ENCODE results near the gene SDC4. TPM values are rescaled to one million over a fixed set of nuclear protein-coding genes. Genes with fewer than 3 reads are reported as not detected.
A peak's percentile ranks its signal among the peaks of the same experiment; 100 is the strongest.
"Not testable (repeated sequence)": the region's sequence is repeated elsewhere in the genome, so short reads cannot be mapped to it uniquely, and the experiment has no call there.

Gene SDC4
- total and polyA plus RNA-seq, 4 donors: 19.2 to 114 (median 50.9) TPM

DNA sequence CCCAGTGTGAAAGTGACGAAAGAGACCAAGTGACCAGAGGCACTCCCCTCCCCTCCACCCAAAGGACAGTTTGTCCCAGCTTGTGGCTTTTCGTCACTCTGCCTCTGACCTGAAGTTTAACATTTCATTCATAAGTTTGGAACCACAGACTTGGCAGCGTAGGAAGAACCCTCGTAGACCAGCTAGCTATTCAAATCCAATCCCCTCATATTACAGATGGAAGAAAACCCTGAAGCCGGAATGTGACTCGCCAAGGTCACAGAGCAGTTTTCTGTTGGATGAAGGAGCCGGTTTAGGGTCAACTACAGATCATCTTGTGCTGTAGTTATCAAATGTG lies 10.8 kb upstream of the SDC4 start:
- H3K9me3 ChIP-seq (ENCODE audit: control insufficient read depth, low read length): no peaks in the 10 kb centered on the region
- no peaks in the 10 kb centered on the region for H3K27me3 ChIP-seq (ENCODE audit: control insufficient read depth in 1 of 2, insufficient read depth in 2 of 2, low read length in 1 of 2)
- ATAC-seq (ENCODE audit: low FRiP score) (no peak), DNase-seq (no peak)
- no peaks in the 10 kb centered on the region for H3K36me3 ChIP-seq (ENCODE audit: control insufficient read depth in 1 of 2, insufficient read depth in 2 of 2, low read length in 1 of 2)
- H3K4me3 ChIP-seq (ENCODE audit: low read length in 2 of 2): no peak overlapping the region
- H3K4me1 ChIP-seq (ENCODE audit: control insufficient read depth in 1 of 2, insufficient read depth in 2 of 2, low read length in 2 of 2): peaks cover 0 to 2% of the 10 kb centered on the region in 2 donors
- WGBS, 2 donors: 39 to 41% methylated on average over 7 of the region's 7 CpGs
- peak overlapping the region; percentile 50 to 89 for H3K27ac ChIP-seq (ENCODE audit: low read depth in 1 of 2, low read length in 2 of 2)
- intact Hi-C loops (cut with DNase I): loop anchor here (5.0 kb wide), 2 partner anchors 37 to 613 kb away; partner anchors contain the start of gene ZNF335 (in 1 of the 2)

DNA sequence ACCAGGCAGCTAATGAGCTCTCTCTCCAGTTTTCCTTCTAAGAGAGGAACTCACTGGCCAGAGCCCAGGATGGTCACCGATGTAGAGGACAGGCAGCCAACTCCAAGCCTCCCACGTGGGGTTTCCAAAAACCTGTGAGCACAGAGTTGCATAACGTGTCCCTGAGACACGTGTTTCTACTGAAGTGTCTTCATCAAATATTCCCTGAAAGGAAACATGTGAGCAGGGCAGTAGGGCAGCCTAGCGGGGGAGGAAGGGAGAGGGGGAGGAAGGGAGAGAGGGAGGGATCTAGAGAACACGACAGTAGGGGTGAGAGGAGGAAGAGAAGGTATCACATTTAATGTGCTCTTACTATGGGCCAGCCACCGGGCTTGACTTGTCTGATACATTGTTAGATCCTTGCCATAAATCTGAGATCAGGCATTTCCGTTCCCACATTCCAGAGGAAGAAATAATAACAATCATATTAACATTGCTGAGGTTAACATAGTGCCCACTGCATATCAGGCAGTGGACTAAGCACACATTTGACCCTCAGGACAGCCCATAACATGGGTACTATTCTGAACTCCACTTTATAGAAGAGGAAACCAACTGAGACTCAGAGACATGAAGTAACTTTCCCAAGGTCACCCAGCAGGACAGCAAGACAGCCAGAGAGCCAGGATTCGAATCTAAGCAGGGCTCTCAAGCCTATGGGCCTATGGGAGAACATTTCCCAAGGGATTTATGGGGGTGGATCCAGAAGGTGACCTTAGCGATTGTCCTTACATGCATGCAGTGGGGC lies 10.3 kb upstream of the SDC4 start:
- 7 to 10% methylated on average over 10 of the region's 10 CpGs for WGBS, 2 donors
- intact Hi-C loops (cut with DNase I): loop anchor here (5.0 kb wide), 2 partner anchors 36 to 614 kb away; partner anchors contain the start of gene ZNF335 (in 1 of the 2)
- H3K36me3 ChIP-seq (ENCODE audit: control insufficient read depth in 1 of 2, insufficient read depth in 2 of 2, low read length in 1 of 2): no peaks in the 10 kb centered on the region
- peak; percentile 23 for ATAC-seq (ENCODE audit: low FRiP score)
- DNase-seq: peak; percentile 86 to 88
- no peaks in the 10 kb centered on the region for H3K27me3 ChIP-seq (ENCODE audit: control insufficient read depth in 1 of 2, insufficient read depth in 2 of 2, low read length in 1 of 2)
- H3K9me3 ChIP-seq (ENCODE audit: control insufficient read depth, low read length): no peaks in the 10 kb centered on the region
- peak overlapping the region; percentile 31 to 89 for H3K27ac ChIP-seq (ENCODE audit: low read depth in 1 of 2, low read length in 2 of 2)
- H3K4me3 ChIP-seq (ENCODE audit: low read length in 2 of 2): no peak overlapping the region
- H3K4me1 ChIP-seq (ENCODE audit: control insufficient read depth in 1 of 2, insufficient read depth in 2 of 2, low read length in 2 of 2): peaks cover 0 to 2% of the 10 kb centered on the region in 2 donors

DNA sequence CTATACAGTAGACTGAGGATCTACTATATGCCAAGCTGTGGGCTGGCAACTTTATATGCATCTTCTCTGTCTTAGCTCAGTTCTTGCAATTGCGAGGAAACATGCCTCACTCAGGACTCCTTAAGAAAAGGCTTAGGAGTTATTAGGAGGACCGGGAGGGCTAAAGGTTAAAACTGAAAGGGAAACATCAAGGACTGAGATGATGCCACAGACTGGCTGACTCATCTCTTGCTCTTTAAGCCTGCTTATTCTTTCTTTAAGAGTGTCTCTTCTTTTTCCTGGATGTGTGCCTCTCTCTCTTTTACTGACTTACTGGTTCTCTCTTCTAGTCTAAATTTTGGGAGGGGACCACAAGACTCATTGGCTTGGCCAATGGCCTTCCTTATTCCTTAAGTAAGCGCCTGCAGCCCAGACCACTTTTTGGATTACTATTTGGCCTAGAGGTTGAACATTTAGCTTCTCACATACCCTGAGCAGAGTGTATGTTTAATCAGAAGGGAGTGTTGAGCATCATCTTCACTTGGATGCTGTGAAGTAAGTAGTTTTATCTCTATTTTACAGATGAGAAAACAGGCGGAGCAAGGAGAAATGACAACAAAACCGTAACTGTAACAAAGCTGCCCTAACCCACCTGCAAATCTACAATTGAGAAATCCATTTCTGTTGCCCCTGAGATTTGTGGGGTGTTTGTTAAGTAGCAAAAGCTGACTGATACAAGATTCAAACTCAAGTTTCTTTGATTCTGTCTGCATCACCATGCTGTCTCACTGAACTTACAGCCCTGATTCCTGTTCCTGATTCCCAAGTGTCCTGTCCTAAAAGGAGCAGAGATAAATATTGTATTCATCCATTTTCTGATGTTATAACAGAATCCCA lies 7.2 kb upstream of the SDC4 start:
- ATAC-seq (ENCODE audit: low FRiP score): no peak

DNA sequence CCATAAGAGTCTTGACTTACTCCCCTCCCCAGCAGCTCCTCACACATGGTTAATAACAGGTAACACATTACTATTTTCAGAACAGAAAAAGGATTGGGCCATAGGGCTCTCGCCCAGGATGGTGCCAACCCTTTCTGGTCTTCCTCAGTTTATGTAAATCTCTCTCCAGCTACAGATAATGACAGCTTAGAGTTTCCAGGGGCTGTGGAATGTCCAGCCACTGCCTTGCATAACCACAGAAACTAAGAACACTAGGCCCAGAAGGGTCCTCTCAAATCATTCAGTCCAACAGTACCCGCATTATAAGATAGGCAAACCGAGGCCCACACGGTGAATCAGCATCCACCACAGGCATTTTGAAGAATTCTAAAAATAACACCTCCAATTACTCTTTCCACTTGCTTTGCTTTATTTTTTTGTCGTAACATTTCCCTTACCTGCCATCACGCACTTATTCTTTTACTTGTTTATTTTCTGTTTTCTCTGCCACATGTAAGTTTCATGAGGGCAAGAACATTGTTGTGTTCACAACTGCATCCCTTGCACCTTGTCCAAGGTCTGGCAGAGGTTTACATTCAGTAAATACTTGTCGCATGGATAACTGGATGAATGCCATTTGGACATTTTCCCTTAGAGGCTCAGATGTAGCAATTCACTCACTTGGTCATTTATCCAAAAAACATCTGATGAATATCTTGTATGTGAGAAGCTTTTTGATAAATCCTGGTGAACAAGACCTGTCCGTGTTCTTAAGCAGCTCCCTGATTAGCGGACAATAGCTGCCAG lies 6.4 kb upstream of the SDC4 start:
- ATAC-seq (ENCODE audit: low FRiP score): no peak
- 76 to 82% methylated on average over 9 of the region's 9 CpGs for WGBS, 2 donors
- intact Hi-C loops (cut with DNase I): loop anchor here (5.0 kb wide), 2 partner anchors 32 to 618 kb away; partner anchors contain the start of gene ZNF335 (in 1 of the 2)
- H3K9me3 ChIP-seq (ENCODE audit: control insufficient read depth, low read length): no peaks in the 10 kb centered on the region
- H3K27ac ChIP-seq (ENCODE audit: low read depth in 1 of 2, low read length in 2 of 2): no peak overlapping the region
- DNase-seq: no peak
- no peaks in the 10 kb centered on the region for H3K36me3 ChIP-seq (ENCODE audit: control insufficient read depth in 1 of 2, insufficient read depth in 2 of 2, low read length in 1 of 2)
- H3K4me1 ChIP-seq (ENCODE audit: control insufficient read depth in 1 of 2, insufficient read depth in 2 of 2, low read length in 2 of 2): peaks cover 0 to 2% of the 10 kb centered on the region in 2 donors
- H3K27me3 ChIP-seq (ENCODE audit: control insufficient read depth in 1 of 2, insufficient read depth in 2 of 2, low read length in 1 of 2): no peaks in the 10 kb centered on the region
- no peak overlapping the region for H3K4me3 ChIP-seq (ENCODE audit: low read length in 2 of 2)

More for the DNA sequence above, 7.2 kb upstream of the SDC4 start:
- no peaks in the 10 kb centered on the region for H3K27me3 ChIP-seq (ENCODE audit: control insufficient read depth in 1 of 2, insufficient read depth in 2 of 2, low read length in 1 of 2)
- H3K27ac ChIP-seq (ENCODE audit: low read depth in 1 of 2, low read length in 2 of 2): no peak overlapping the region
- peaks cover 0 to 2% of the 10 kb centered on the region in 2 donors for H3K4me1 ChIP-seq (ENCODE audit: control insufficient read depth in 1 of 2, insufficient read depth in 2 of 2, low read length in 2 of 2)
- no peaks in the 10 kb centered on the region for H3K36me3 ChIP-seq (ENCODE audit: control insufficient read depth in 1 of 2, insufficient read depth in 2 of 2, low read length in 1 of 2)
- H3K9me3 ChIP-seq (ENCODE audit: control insufficient read depth, low read length): no peaks in the 10 kb centered on the region
- no peak overlapping the region for H3K4me3 ChIP-seq (ENCODE audit: low read length in 2 of 2)
- 71 to 91% methylated on average over 5 of the region's 5 CpGs for WGBS, 2 donors
- intact Hi-C loops (cut with DNase I): loop anchor here (5.0 kb wide), 2 partner anchors 33 to 617 kb away; partner anchors contain the start of gene ZNF335 (in 1 of the 2)
- DNase-seq: no peak

DNA sequence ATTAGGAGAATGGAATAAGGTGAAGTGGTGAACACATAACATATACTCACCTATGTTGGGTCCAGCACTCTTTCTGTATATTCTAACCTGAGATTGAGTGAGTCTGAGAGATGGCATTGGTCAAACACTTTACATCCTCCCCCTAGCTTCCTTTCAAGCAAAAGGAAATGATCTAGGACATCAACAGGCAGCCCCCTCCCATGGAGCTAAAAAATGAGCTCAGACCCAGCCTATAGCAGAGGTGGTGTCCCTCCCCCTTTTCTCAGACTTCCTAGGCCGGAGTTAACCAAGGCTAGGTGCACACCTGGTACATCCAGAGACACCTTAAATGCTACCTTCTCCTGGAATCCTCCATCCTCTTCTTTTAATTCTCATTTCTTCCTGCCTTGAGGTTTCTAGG lies 5.5 kb upstream of the SDC4 start:
- Histone ChIP-seq H3K36me3 (ENCODE audit: control insufficient read depth in 1 of 2, insufficient read depth in 2 of 2, low read length in 1 of 2) (no peaks in the 10 kb centered on the region), H3K4me1 (ENCODE audit: control insufficient read depth in 1 of 2, insufficient read depth in 2 of 2, low read length in 2 of 2) (no peaks in the 10 kb centered on the region), H3K9me3 (ENCODE audit: control insufficient read depth, low read length) (no peaks in the 10 kb centered on the region), H3K27ac (ENCODE audit: low read depth in 1 of 2, low read length in 2 of 2) (no peak overlapping the region), H3K27me3 (ENCODE audit: control insufficient read depth in 1 of 2, insufficient read depth in 2 of 2, low read length in 1 of 2) (no peaks in the 10 kb centered on the region), H3K4me3 (ENCODE audit: low read length in 2 of 2) (no peak overlapping the region)
- DNase-seq (no peak), ATAC-seq (ENCODE audit: low FRiP score) (no peak)
- intact Hi-C loops (cut with DNase I): no loop called here
- 89 to 90% methylated on average over 1 of the region's 1 CpG for WGBS, 2 donors

DNA sequence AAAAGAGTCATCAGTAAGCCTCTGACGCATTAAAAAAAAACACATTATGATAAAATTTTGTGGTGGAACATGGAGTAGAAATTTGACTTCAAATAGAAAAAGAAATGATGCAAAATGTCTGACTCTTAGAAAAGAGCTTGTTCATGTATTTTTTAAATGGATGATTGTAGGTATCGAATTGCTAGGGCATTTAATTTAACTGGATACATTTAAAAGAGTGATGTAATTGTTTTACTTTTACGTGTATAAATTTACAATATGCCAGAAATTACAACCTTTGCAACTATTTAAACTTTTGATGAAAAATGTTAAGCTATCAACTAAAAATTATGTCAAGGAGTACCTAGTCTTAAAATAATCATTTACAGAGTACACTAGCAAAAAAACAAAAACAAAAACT lies 4.5 kb upstream of the SDC4 start:
- H3K27me3 ChIP-seq (ENCODE audit: control insufficient read depth in 1 of 2, insufficient read depth in 2 of 2, low read length in 1 of 2): peaks cover 0 to 2% of the 10 kb centered on the region in 2 donors
- 70 to 77% methylated on average over 3 of the region's 3 CpGs for WGBS, 2 donors
- intact Hi-C loops (cut with DNase I): no loop called here
- H3K9me3 ChIP-seq (ENCODE audit: control insufficient read depth, low read length): no peaks in the 10 kb centered on the region
- H3K4me1 ChIP-seq (ENCODE audit: control insufficient read depth in 1 of 2, insufficient read depth in 2 of 2, low read length in 2 of 2): no peaks in the 10 kb centered on the region
- ATAC-seq (ENCODE audit: low FRiP score): no peak
- H3K4me3 ChIP-seq (ENCODE audit: low read length in 2 of 2): no peak overlapping the region
- H3K36me3 ChIP-seq (ENCODE audit: control insufficient read depth in 1 of 2, insufficient read depth in 2 of 2, low read length in 1 of 2): no peaks in the 10 kb centered on the region
- no peak for DNase-seq
- H3K27ac ChIP-seq (ENCODE audit: low read depth in 1 of 2, low read length in 2 of 2): no peak overlapping the region

DNA sequence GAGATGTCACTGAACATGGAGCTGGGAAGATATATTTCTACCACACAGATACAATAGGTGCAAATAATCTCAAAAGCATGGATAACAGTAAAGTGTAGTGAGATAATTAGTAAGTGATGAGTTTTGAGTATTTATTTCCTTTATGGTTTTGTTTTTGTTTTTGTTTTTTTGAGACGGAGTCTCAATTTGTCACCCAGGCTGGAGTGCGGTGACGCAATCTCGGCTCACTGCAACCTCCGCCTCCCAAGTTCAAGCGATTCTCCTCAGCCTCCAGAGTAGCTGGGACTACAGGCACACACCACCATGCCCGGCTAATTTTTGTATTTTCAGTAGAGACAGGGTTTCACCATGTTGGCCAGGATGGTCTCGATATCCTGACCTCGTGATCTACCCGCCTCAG lies 2.6 kb upstream of the SDC4 start:
- DNase-seq; intact Hi-C loops (cut with DNase I); H3K4me1 ChIP-seq (ENCODE audit: control insufficient read depth in 1 of 2, insufficient read depth in 2 of 2, low read length in 2 of 2): not testable (repeated sequence)

DNA sequence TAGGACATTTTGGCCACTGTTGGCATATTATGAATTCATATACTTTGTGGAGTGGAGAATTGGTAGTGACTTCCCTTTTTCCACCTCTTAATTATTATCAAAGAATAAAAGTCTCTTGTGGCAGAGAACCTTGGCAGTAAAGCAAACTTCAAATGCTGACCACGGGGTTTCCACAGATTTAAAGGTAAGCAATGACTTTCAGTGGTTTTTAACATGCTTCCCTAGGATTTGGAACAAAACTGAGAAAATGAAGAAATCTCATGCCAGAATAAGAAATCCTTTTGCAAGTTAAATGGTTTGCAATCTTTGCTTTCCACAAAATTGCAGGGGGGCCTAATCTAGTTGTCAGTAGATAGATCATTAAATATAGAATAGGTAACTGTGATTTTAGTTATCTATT lies 2.0 kb upstream of the SDC4 start:
- intact Hi-C loops (cut with DNase I): no loop called here
- Histone ChIP-seq H3K4me3 (ENCODE audit: low read length in 2 of 2) (no peak overlapping the region), H3K36me3 (ENCODE audit: control insufficient read depth in 1 of 2, insufficient read depth in 2 of 2, low read length in 1 of 2) (no peaks in the 10 kb centered on the region), H3K27ac (ENCODE audit: low read depth in 1 of 2, low read length in 2 of 2) (no peak overlapping the region), H3K9me3 (ENCODE audit: control insufficient read depth, low read length) (no peaks in the 10 kb centered on the region), H3K27me3 (ENCODE audit: control insufficient read depth in 1 of 2, insufficient read depth in 2 of 2, low read length in 1 of 2) (peaks cover 0 to 2% of the 10 kb centered on the region in 2 donors), H3K4me1 (ENCODE audit: control insufficient read depth in 1 of 2, insufficient read depth in 2 of 2, low read length in 2 of 2) (no peaks in the 10 kb centered on the region)
- DNase-seq: no peak
- no peak for ATAC-seq (ENCODE audit: low FRiP score)
- 62 to 66% methylated on average over 1 of the region's 1 CpG for WGBS, 2 donors

More for the DNA sequence above, 2.6 kb upstream of the SDC4 start:
- not testable (repeated sequence) for ATAC-seq (ENCODE audit: low FRiP score); H3K9me3 ChIP-seq (ENCODE audit: control insufficient read depth, low read length); H3K27me3 ChIP-seq (ENCODE audit: control insufficient read depth in 1 of 2, insufficient read depth in 2 of 2, low read length in 1 of 2); H3K27ac ChIP-seq (ENCODE audit: low read depth in 1 of 2, low read length in 2 of 2); H3K36me3 ChIP-seq (ENCODE audit: control insufficient read depth in 1 of 2, insufficient read depth in 2 of 2, low read length in 1 of 2); H3K4me3 ChIP-seq (ENCODE audit: low read length in 2 of 2)
- 94 to 96% methylated on average over 10 of the region's 10 CpGs for WGBS, 2 donors

Data from aorta (tissue), 5 donors.